OCI-LY3 (cell line): ENCODE measurements around the gene GPNMB.
"Not testable (repeated sequence)": the region's sequence is repeated elsewhere in the genome, so short reads cannot be mapped to it uniquely, and the experiment has no call there.

ENCODE experiments used
- H2AFZ ChIP-seq: fragments of 200-600, 300-600 bp; shearing (Covaris generic); 2 replicates; pipeline ENCODE4 v1.6.0; 2014; ENCODE audit warnings: antibody characterized with exemption, low read depth, low read length
- H3K27ac ChIP-seq: fragments of 200-600, 300-600 bp; sonication (generic); 2 replicates; pipeline ENCODE4 v1.5.1; 2014; ENCODE audit warnings: mild to moderate bottlenecking, low read length, moderate library complexity, mixed read lengths
- H3K27me3 ChIP-seq: fragments of 200-600, 300-600 bp; sonication (generic); 2 replicates; pipeline ENCODE4 v1.6.1; 2014; ENCODE audit warnings: low read depth, low read length, mixed read lengths
- H3K36me3 ChIP-seq: fragments of 200-600, 300-600 bp; sonication (generic); replicated peaks from 2 replicates; pipeline ENCODE3; 2014; ENCODE audit warnings: low read depth, low read length, mixed read lengths
- H3K4me1 ChIP-seq: fragments of 300-600, 200-600 bp; sonication (generic); 2 replicates; pipeline ENCODE4 v1.6.1; 2014; ENCODE audit warnings: low read length, mixed read lengths
- H3K4me2 ChIP-seq: fragments of 200-600, 300-600 bp; sonication (generic); 2 replicates; pipeline ENCODE4 v1.6.1; 2014; ENCODE audit warnings: low read length, mixed read lengths
- H3K4me3 ChIP-seq: fragments of 300-600, 200-600 bp; sonication (generic); 2 replicates; pipeline ENCODE4 v1.5.1; 2014; ENCODE audit warnings: antibody characterized with exemption, mild to moderate bottlenecking, low read length, moderate library complexity
- H3K79me2 ChIP-seq: fragments of 300-600, 200-600 bp; shearing (Covaris generic); 2 replicates; pipeline ENCODE4 v1.6.1; 2014; ENCODE audit warnings: mild to moderate bottlenecking, low read length, mixed read lengths
- H3K9ac ChIP-seq: fragments of 300-600, 200-600 bp; shearing (Covaris generic); 2 replicates; pipeline ENCODE4 v1.6.0; 2014; ENCODE audit warnings: mild to moderate bottlenecking, low read length, moderate library complexity
- H3K9me3 ChIP-seq: fragments of 200-600, 300-600 bp; shearing (Covaris generic); 2 replicates; pipeline ENCODE4 v1.6.1; 2014; ENCODE audit warnings: low read length, mixed read lengths; ENCODE audit not compliant: insufficient read depth
- H4K20me1 ChIP-seq: fragments of 200-600, 300-600 bp; sonication (generic); 2 replicates; pipeline ENCODE4 v1.6.1; 2016; ENCODE audit warnings: low read length, mixed read lengths; ENCODE audit not compliant: insufficient read depth
- CTCF ChIP-seq: fragments of 200-600, 300-600 bp; sonication (generic); IDR thresholded peaks from 2 replicates; pipeline ENCODE4 v1.5.1; 2014; ENCODE audit warnings: antibody characterized with exemption, low read length, low read depth
- EZH2phosphoT487 ChIP-seq: fragments of 200-600 bp; shearing (Covaris generic); IDR thresholded peaks from 2 replicates; pipeline ENCODE4 v1.6.1; 2018; ENCODE audit warnings: antibody characterized with exemption, mixed run types, low read depth

Gene GPNMB

GRCh38 chr7:23306936-23307521 lies 60.5 kb downstream of the GPNMB start:
- H3K4me2 ChIP-seq: no peak overlapping the region
- no peak overlapping the region for H3K27ac ChIP-seq
- no peak overlapping the region for H3K4me3 ChIP-seq
- peaks cover 42% of the 10 kb centered on the region for H3K36me3 ChIP-seq
- no peak overlapping the region for H3K9ac ChIP-seq
- no peaks in the 10 kb centered on the region for H3K9me3 ChIP-seq
- TF ChIP-seq EZH2phosphoT487: no peak
- no peak for TF ChIP-seq CTCF
- H4K20me1 ChIP-seq: peaks cover 10% of the 10 kb centered on the region; the same call in 1 of the 2 replicates
- peaks cover 69% of the 10 kb centered on the region for H3K79me2 ChIP-seq
- H2AFZ ChIP-seq: no peak overlapping the region
- peaks cover 14% of the 10 kb centered on the region for H3K4me1 ChIP-seq
- no peaks in the 10 kb centered on the region for H3K27me3 ChIP-seq

- peaks cover 52% of the 10 kb centered on the region for H3K79me2 ChIP-seq
- H3K9me3 ChIP-seq: no peaks in the 10 kb centered on the region
- H3K4me1 ChIP-seq: peaks cover 14% of the 10 kb centered on the region
- TF ChIP-seq CTCF: no peak
- no peak for TF ChIP-seq EZH2phosphoT487
- H3K36me3 ChIP-seq: peaks cover 48% of the 10 kb centered on the region
- no peak overlapping the region for H3K4me3 ChIP-seq
- no peak overlapping the region for H3K27ac ChIP-seq
- H3K9ac ChIP-seq: no peak overlapping the region
- no peak overlapping the region for H2AFZ ChIP-seq
- H3K4me2 ChIP-seq: no peak overlapping the region
- peaks cover 10% of the 10 kb centered on the region; the same call in 1 of the 2 replicates for H4K20me1 ChIP-seq
- H3K27me3 ChIP-seq: no peaks in the 10 kb centered on the region
Observed at GRCh38 chr7:23308754-23309153, 62.2 kb downstream of the GPNMB start.

GRCh38 chr7:23312141-23312540 lies 65.6 kb downstream of the GPNMB start:
- H3K4me2 ChIP-seq, H3K9me3 ChIP-seq, H3K4me1 ChIP-seq, H3K9ac ChIP-seq, H4K20me1 ChIP-seq, H2AFZ ChIP-seq, H3K4me3 ChIP-seq, H3K27ac ChIP-seq, H3K27me3 ChIP-seq: not testable (repeated sequence)
- peaks cover 47% of the 10 kb centered on the region for H3K36me3 ChIP-seq
- H3K79me2 ChIP-seq: peaks cover 19% of the 10 kb centered on the region

GRCh38 chr7:23315366-23315765 lies 68.8 kb downstream of the GPNMB start:
- no peaks in the 10 kb centered on the region for H3K79me2 ChIP-seq
- no peaks in the 10 kb centered on the region for H3K9me3 ChIP-seq
- peaks cover 45% of the 10 kb centered on the region for H3K36me3 ChIP-seq
- H3K27ac ChIP-seq: no peak overlapping the region
- no peaks in the 10 kb centered on the region for H3K4me1 ChIP-seq
- no peak for TF ChIP-seq EZH2phosphoT487
- no peak for TF ChIP-seq CTCF
- no peak overlapping the region for H3K4me3 ChIP-seq
- no peaks in the 10 kb centered on the region for H3K27me3 ChIP-seq
- no peaks in the 10 kb centered on the region for H4K20me1 ChIP-seq
- H3K4me2 ChIP-seq: no peak overlapping the region
- no peak overlapping the region for H3K9ac ChIP-seq
- H2AFZ ChIP-seq: no peak overlapping the region
